ENCODE measurements around the gene FAM136A. TPM values are rescaled to one million over a fixed set of nuclear protein-coding genes. Genes with fewer than 3 reads are reported as not detected.

Gene FAM136A
- total RNA-seq, 2 donors from 2014 or later: 81.3 to 91.8 TPM

GRCh38 chr2:70331012-70331411, 29.1 kb upstream of the FAM136A start:
- Histone ChIP-seq H3K27me3 (ENCODE audit: control insufficient read depth, insufficient read depth, low read length, poor library complexity, severe bottlenecking) (no peaks in the 10 kb centered on the region), H3K9me3 (ENCODE audit: control insufficient read depth, low read length) (no peaks in the 10 kb centered on the region), H3K4me3 (ENCODE audit: low read length) (no peak overlapping the region), H3K36me3 (ENCODE audit: control insufficient read depth, insufficient read depth, low read length) (no peaks in the 10 kb centered on the region), H3K27ac (ENCODE audit: low read depth, low read length) (no peak overlapping the region), H3K9ac (ENCODE audit: extremely low read depth, low read length, poor library complexity, severe bottlenecking) (no peak overlapping the region), H3K4me1 (ENCODE audit: control insufficient read depth, insufficient read depth, low read length) (no peaks in the 10 kb centered on the region)
- Mint-ChIP-seq H3K27ac (no peak overlapping the region), H3K36me3 (ENCODE audit: low read depth) (no peaks in the 10 kb centered on the region), H3K27me3 (ENCODE audit: insufficient read depth) (no peaks in the 10 kb centered on the region), H3K4me1 (peaks cover 9% of the 10 kb centered on the region), H3K9me3 (no peaks in the 10 kb centered on the region), H3K4me3 (no peak overlapping the region)
- WGBS, 2 experiments (ENCODE audit: insufficient coverage in 1 of 2, insufficient read length in 1 of 2): 89 to 90% methylated on average over 2 to 7 of the region's 7 CpGs
- DNase-seq: no peak
- no peak for TF ChIP-seq CTCF (conservative IDR thresholded peaks at IDR 0.05)

DNA sequence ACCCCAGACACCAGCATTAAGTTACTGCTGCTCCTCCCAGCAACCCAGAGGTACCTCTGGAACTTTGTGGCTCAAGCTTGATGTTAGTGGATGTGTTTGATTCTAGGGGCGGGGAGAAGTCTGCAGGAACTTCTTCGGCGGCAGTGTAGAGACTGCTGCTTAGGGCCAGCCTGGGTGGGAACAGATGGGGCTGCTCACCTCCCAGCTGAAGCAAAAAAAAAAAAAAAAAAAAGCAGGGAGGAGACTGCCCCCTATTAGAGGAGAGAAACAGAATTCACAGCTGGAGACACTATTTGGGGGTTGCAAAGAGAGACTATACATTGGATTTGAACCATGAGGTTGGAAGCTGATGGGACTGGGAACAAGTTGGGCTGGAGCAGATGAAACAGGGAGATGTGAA, 28.6 kb upstream of the FAM136A start:
- no peak for TF ChIP-seq CTCF (conservative IDR thresholded peaks at IDR 0.05)
- Histone ChIP-seq H3K27me3 (ENCODE audit: control insufficient read depth, insufficient read depth, low read length, poor library complexity, severe bottlenecking) (no peaks in the 10 kb centered on the region), H3K27ac (ENCODE audit: low read depth, low read length) (no peak overlapping the region), H3K4me3 (ENCODE audit: low read length) (no peak overlapping the region), H3K9me3 (ENCODE audit: control insufficient read depth, low read length) (no peaks in the 10 kb centered on the region), H3K36me3 (ENCODE audit: control insufficient read depth, insufficient read depth, low read length) (no peaks in the 10 kb centered on the region), H3K9ac (ENCODE audit: extremely low read depth, low read length, poor library complexity, severe bottlenecking) (no peak overlapping the region), H3K4me1 (ENCODE audit: control insufficient read depth, insufficient read depth, low read length) (no peaks in the 10 kb centered on the region)
- no peaks in the 10 kb centered on the region for H3K9me3 Mint-ChIP-seq
- peaks cover 9% of the 10 kb centered on the region for H3K4me1 Mint-ChIP-seq
- no peak overlapping the region for H3K27ac Mint-ChIP-seq
- H3K4me3 Mint-ChIP-seq: no peak overlapping the region
- H3K27me3 Mint-ChIP-seq (ENCODE audit: insufficient read depth): no peaks in the 10 kb centered on the region
- H3K36me3 Mint-ChIP-seq (ENCODE audit: low read depth): no peaks in the 10 kb centered on the region
- 97% methylated on average over 3 of the region's 3 CpGs; no CpG with 5 or more reads in 1 of the 2 experiments for WGBS, 2 experiments (ENCODE audit: insufficient coverage in 1 of 2, insufficient read length in 1 of 2)
- DNase-seq: no peak

DNA sequence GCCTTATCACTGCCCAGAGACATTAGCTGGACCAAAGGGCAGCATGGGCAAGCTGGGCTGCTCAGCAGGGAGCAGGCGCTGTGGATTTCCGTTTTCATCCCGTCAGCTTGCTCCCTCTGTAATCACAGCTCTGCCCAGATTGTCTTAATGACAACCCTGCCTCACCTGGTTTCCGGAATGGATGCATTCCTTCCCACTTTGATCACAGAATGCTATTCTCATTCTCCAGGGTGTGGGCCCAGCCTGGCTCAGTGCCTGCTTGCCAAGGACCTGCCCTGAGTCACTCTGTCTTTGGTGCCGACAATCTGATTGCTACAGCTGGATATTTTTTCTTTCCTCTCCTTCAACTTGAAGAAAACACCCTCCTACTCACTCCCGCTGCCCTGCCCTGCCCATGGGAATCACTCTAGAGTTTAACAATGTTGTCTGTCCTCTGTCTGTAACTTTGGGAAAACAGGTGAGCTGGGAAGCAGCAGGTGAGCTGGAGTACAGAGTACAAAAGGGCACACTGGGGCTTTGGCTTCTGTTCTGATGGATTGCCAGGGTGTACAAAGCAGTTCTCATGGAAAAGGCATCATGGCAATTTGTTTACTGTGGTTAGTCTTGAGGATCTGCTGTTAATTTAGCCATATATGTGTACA, 27.2 kb upstream of the FAM136A start:
- H3K27ac ChIP-seq (ENCODE audit: low read depth, low read length): no peak overlapping the region
- no peak overlapping the region for H3K4me3 ChIP-seq (ENCODE audit: low read length)
- no peaks in the 10 kb centered on the region for H3K4me1 ChIP-seq (ENCODE audit: control insufficient read depth, insufficient read depth, low read length)
- H3K9me3 Mint-ChIP-seq: no peaks in the 10 kb centered on the region
- H3K4me1 Mint-ChIP-seq: peaks cover 9% of the 10 kb centered on the region
- H3K27me3 ChIP-seq (ENCODE audit: control insufficient read depth, insufficient read depth, low read length, poor library complexity, severe bottlenecking): no peaks in the 10 kb centered on the region
- H3K36me3 ChIP-seq (ENCODE audit: control insufficient read depth, insufficient read depth, low read length): no peaks in the 10 kb centered on the region
- H3K27me3 Mint-ChIP-seq (ENCODE audit: insufficient read depth): no peaks in the 10 kb centered on the region
- H3K9ac ChIP-seq (ENCODE audit: extremely low read depth, low read length, poor library complexity, severe bottlenecking): peak overlapping the region; percentile 23
- H3K27ac Mint-ChIP-seq: peak overlapping the region; percentile 56
- TF ChIP-seq CTCF (conservative IDR thresholded peaks at IDR 0.05): no peak
- H3K9me3 ChIP-seq (ENCODE audit: control insufficient read depth, low read length): no peaks in the 10 kb centered on the region
- 66 to 74% methylated on average over 5 to 6 of the region's 6 CpGs for WGBS, 2 experiments (ENCODE audit: insufficient coverage in 1 of 2, insufficient read length in 1 of 2)
- H3K4me3 Mint-ChIP-seq: no peak overlapping the region
- no peaks in the 10 kb centered on the region for H3K36me3 Mint-ChIP-seq (ENCODE audit: low read depth)
- peak; percentile 77 for DNase-seq
